Neuronal stem cell (in vitro differentiated cells): ENCODE data around the gene VILL.

Experiments used
- DNase-seq: peaks from one replicate; pipeline ENCODE4 v3.0.0-alpha.2; 2013; ENCODE audit warnings: low spot score
- H2AFZ ChIP-seq: one replicate; pipeline ENCODE4 v1.6.1; 2013; ENCODE audit warnings: mild to moderate bottlenecking, low read length, inconsistent platforms
- H2AK5ac ChIP-seq: 2 replicates; pipeline ENCODE4 v1.6.1; 2013; ENCODE audit warnings: low read depth, mild to moderate bottlenecking, inconsistent platforms, low read length, moderate library complexity, mixed read lengths
- H2BK120ac ChIP-seq: 2 replicates; pipeline ENCODE4 v1.6.1; 2013; ENCODE audit warnings: low read depth, mild to moderate bottlenecking, inconsistent platforms, low read length, moderate library complexity, mixed read lengths
- H2BK12ac ChIP-seq: one replicate; pipeline ENCODE4 v1.6.1; 2013; ENCODE audit warnings: low read length, inconsistent platforms
- H2BK15ac ChIP-seq: 2 replicates; pipeline ENCODE4 v1.6.1; 2013; ENCODE audit warnings: mild to moderate bottlenecking, low read length, inconsistent platforms, mixed read lengths
- H2BK5ac ChIP-seq: one replicate; pipeline ENCODE4 v1.6.1; 2013; ENCODE audit warnings: inconsistent platforms, mild to moderate bottlenecking, low read length, moderate library complexity
- H3K14ac ChIP-seq: one replicate; pipeline ENCODE4 v1.6.1; 2013; ENCODE audit warnings: low read length, inconsistent platforms
- H3K18ac ChIP-seq: 2 replicates; pipeline ENCODE4 v1.6.1; 2013; ENCODE audit warnings: low read length, inconsistent platforms
- H3K23ac ChIP-seq: 2 replicates; pipeline ENCODE4 v1.6.1; 2013; ENCODE audit warnings: low read depth, mild to moderate bottlenecking, mixed read lengths, low read length, inconsistent platforms; ENCODE audit not compliant: poor library complexity
- H3K27ac ChIP-seq: replicated peaks from 3 replicates; pipeline ENCODE4 v1.5.1; 2013; ENCODE audit warnings: low read length, inconsistent platforms
- H3K27me3 ChIP-seq, 3 experiments: 2 replicates each; pipeline ENCODE4 v1.6.1; 2013; ENCODE audit warnings: low read length in 3 of 3, mild to moderate bottlenecking in 2 of 3, inconsistent platforms in 1 of 3, low read depth in 1 of 3, mixed read lengths in 1 of 3, moderate library complexity in 1 of 3; ENCODE audit not compliant: control insufficient read depth in 3 of 3, insufficient read depth in 3 of 3
- H3K36me3 ChIP-seq, 2 donors: replicated peaks in 1 of 2; 2 replicates each; pipeline ENCODE4 v1.6.1; 2013; ENCODE audit warnings: low read length in 2 of 2; ENCODE audit not compliant: control insufficient read depth in 2 of 2, insufficient read depth in 2 of 2
- H3K4ac ChIP-seq: 2 replicates; pipeline ENCODE4 v1.6.1; 2013; ENCODE audit warnings: inconsistent platforms, mild to moderate bottlenecking, low read length, moderate library complexity
- H3K4me1 ChIP-seq, 2 donors: 1 replicate in 1 of 2; 2 replicates in 1 of 2; pipeline ENCODE4 v1.6.1; 2013; ENCODE audit warnings: low read length in 2 of 2, low read depth in 1 of 2; ENCODE audit not compliant: control insufficient read depth in 2 of 2, insufficient read depth in 1 of 2
- H3K4me2 ChIP-seq: one replicate; pipeline ENCODE4 v1.6.1; 2013; ENCODE audit warnings: mild to moderate bottlenecking, low read length, inconsistent platforms; ENCODE audit not compliant: insufficient read depth, poor library complexity, severe bottlenecking
- H3K4me3 ChIP-seq, 2 donors: 2 replicates each; pipeline ENCODE4 v1.5.1; 2013; ENCODE audit warnings: low read length in 2 of 2, mild to moderate bottlenecking in 2 of 2, inconsistent platforms in 1 of 2, moderate library complexity in 1 of 2
- H3K79me1 ChIP-seq: one replicate; pipeline ENCODE4 v1.6.1; 2013; ENCODE audit warnings: low read depth, mild to moderate bottlenecking, inconsistent platforms, low read length, moderate library complexity
- H3K9ac ChIP-seq: one replicate; pipeline ENCODE4 v1.6.1; 2013; ENCODE audit warnings: mild to moderate bottlenecking, low read depth, low read length, inconsistent platforms; ENCODE audit not compliant: poor library complexity
- H3K9me3 ChIP-seq, 2 donors: replicated peaks in 1 of 2; 2 replicates each; pipeline versions ENCODE3 to v1.6.1; 2013; ENCODE audit warnings: low read length in 2 of 2, mild to moderate bottlenecking in 2 of 2, inconsistent platforms in 1 of 2, low read depth in 1 of 2, mixed read lengths in 1 of 2, moderate library complexity in 1 of 2; ENCODE audit not compliant: control insufficient read depth in 2 of 2, insufficient read depth in 1 of 2
- H4K8ac ChIP-seq: one replicate; pipeline ENCODE4 v1.6.1; 2013; ENCODE audit warnings: low read depth, mild to moderate bottlenecking, inconsistent platforms, low read length, moderate library complexity
- H4K91ac ChIP-seq: one replicate; pipeline ENCODE4 v1.6.1; 2013; ENCODE audit warnings: low read length, low read depth, mild to moderate bottlenecking, inconsistent platforms; ENCODE audit not compliant: poor library complexity
- WGBS, 2 donors: extraction: QIAGEN DNeasy Blood & Tissue Kit; methylation state at CpG; one replicate each; pipeline ENCODE4 v1.1.7; 2013; ENCODE audit warnings: missing lambda C conversion rate in 2 of 2, mixed read lengths in 1 of 2; ENCODE audit not compliant: insufficient read length in 2 of 2, insufficient replicate concordance in 1 of 2; ENCODE audit errors: extremely low coverage in 2 of 2; 5-methylcytosine and 5-hydroxymethylcytosine counted together

Gene VILL

DNA sequence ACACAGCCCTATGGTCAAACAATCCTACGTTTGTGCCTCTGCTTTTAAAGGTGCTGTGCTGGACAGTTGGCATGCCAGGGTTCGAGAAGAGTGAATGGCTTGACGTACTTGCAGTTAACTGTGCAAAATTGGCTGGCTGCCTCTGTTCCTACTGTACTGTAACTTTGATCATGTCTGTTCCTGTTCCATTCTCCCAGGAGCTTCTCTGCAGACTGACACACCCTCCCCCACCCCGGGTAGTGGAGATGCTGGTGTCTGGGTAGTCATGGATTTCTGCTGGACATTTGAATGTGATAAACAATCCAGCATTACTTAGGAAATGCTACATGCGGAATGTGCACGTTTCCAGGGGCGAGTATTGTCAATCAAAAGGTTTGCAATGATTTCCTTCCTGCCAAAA is 6.5 kb upstream of the VILL start:
- no peak overlapping the region for H2BK5ac ChIP-seq
- H2BK12ac ChIP-seq: no peak overlapping the region
- WGBS, 2 donors: no CpG with 5 or more reads among the region's 7 CpGs
- H4K8ac ChIP-seq: no peak overlapping the region
- no peak overlapping the region for H3K4me3 ChIP-seq
- peaks cover 5 to 37% of the 10 kb centered on the region in 2 donors for H3K36me3 ChIP-seq
- DNase-seq: no peak
- H3K23ac ChIP-seq: no peak overlapping the region
- H2AFZ ChIP-seq: no peak overlapping the region
- no peaks in the 10 kb centered on the region for H3K9me3 ChIP-seq
- no peak overlapping the region for H3K4me2 ChIP-seq
- no peak overlapping the region for H3K27ac ChIP-seq
- peaks cover 0 to 2% (median 0%) of the 10 kb centered on the region in 3 experiments for H3K27me3 ChIP-seq
- H3K18ac ChIP-seq: no peak overlapping the region
- H2BK15ac ChIP-seq: no peak overlapping the region
- H2AK5ac ChIP-seq: no peak overlapping the region
- no peaks in the 10 kb centered on the region for H3K79me1 ChIP-seq
- no peak overlapping the region for H2BK120ac ChIP-seq
- no peak overlapping the region for H4K91ac ChIP-seq
- H3K14ac ChIP-seq: no peak overlapping the region
- H3K9ac ChIP-seq: no peak overlapping the region
- no peaks in the 10 kb centered on the region for H3K4me1 ChIP-seq
- no peak overlapping the region for H3K4ac ChIP-seq

DNA sequence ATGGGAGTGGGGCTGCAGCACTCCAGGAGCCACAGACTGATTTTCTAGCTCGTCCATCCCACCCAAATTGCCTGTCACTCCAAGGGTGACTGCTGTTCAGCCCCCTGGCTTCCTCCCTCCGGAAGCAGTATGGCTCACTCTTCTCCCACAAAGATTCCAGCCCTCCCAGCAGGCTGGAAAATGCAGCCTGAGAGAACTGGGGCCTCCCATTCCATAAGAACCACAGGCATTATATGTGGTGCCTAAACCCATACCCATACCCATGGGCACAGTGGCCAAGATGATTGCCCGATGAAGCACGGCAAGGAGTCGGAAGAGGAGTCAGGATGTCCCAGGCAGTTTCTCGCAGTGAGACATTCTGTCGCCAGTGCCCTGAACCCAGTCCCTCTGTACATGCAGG is 6.0 kb upstream of the VILL start:
- Histone ChIP-seq H3K4me2 (no peak overlapping the region), H3K23ac (no peak overlapping the region), H2BK120ac (no peak overlapping the region), H2BK15ac (no peak overlapping the region), H2BK12ac (no peak overlapping the region), H4K8ac (no peak overlapping the region), H3K4me3 (no peak overlapping the region), H3K27ac (no peak overlapping the region), H3K9me3 (no peaks in the 10 kb centered on the region), H3K27me3 (peaks cover 0 to 7% (median 0%) of the 10 kb centered on the region in 3 experiments), H3K14ac (no peak overlapping the region), H3K4me1 (no peaks in the 10 kb centered on the region), H2BK5ac (no peak overlapping the region), H3K79me1 (no peaks in the 10 kb centered on the region), H4K91ac (no peak overlapping the region), H3K9ac (no peak overlapping the region), H2AFZ (no peak overlapping the region), H3K18ac (no peak overlapping the region), H3K36me3 (peaks cover 5 to 37% of the 10 kb centered on the region in 2 donors), H2AK5ac (no peak overlapping the region), H3K4ac (no peak overlapping the region)
- no peak for DNase-seq
- WGBS, 2 donors: no CpG with 5 or more reads among the region's 7 CpGs

DNA sequence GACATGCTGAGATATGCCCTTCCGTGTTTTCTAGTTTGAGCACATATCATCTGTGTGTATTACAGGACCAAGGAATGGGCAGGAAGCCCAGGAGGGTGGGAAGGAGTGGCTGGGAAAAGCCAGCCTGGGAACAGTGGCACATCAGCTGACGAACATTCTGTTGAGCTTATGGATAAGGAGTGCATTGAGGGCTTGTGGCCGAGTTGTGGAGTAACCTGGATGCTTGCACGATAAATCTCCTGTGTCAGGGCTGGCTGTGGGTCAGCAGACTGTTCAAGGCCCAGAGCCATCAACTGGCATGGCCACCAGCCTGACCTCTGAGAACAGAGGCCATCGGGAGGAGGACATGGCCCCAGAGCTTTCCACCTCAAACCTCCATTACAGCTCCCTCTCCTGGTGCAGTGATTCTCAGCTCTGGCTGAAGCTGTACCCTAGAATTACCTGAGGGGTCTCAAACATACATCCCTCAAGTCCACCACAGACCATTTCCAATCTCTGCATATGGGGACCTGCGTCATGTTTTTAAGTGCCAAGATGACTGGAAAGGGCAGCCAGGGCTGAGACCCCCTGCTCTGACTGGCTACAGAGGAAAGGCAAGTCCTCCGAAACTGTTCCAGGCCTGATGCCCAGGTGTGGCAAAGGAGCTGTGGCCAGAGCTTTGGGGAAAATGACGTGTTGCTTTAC is 4.8 kb upstream of the VILL start:
- Histone ChIP-seq H2BK12ac (no peak overlapping the region), H2AFZ (no peak overlapping the region), H3K23ac (no peak overlapping the region), H3K4me2 (no peak overlapping the region), H2AK5ac (no peak overlapping the region), H3K4ac (no peak overlapping the region), H4K91ac (no peak overlapping the region), H3K9me3 (no peaks in the 10 kb centered on the region), H4K8ac (peak overlapping the region; percentile 77), H3K9ac (no peak overlapping the region), H3K4me3 (no peak overlapping the region), H2BK15ac (no peak overlapping the region), H3K14ac (no peak overlapping the region), H3K36me3 (peaks cover 2 to 29% of the 10 kb centered on the region in 2 donors), H3K18ac (no peak overlapping the region), H3K27me3 (peaks cover 0 to 19% (median 0%) of the 10 kb centered on the region in 3 experiments), H2BK120ac (no peak overlapping the region), H3K27ac (no peak overlapping the region), H3K4me1 (no peaks in the 10 kb centered on the region), H3K79me1 (no peaks in the 10 kb centered on the region), H2BK5ac (no peak overlapping the region)
- no CpG with 5 or more reads among the region's 8 CpGs for WGBS, 2 donors
- DNase-seq: no peak

DNA sequence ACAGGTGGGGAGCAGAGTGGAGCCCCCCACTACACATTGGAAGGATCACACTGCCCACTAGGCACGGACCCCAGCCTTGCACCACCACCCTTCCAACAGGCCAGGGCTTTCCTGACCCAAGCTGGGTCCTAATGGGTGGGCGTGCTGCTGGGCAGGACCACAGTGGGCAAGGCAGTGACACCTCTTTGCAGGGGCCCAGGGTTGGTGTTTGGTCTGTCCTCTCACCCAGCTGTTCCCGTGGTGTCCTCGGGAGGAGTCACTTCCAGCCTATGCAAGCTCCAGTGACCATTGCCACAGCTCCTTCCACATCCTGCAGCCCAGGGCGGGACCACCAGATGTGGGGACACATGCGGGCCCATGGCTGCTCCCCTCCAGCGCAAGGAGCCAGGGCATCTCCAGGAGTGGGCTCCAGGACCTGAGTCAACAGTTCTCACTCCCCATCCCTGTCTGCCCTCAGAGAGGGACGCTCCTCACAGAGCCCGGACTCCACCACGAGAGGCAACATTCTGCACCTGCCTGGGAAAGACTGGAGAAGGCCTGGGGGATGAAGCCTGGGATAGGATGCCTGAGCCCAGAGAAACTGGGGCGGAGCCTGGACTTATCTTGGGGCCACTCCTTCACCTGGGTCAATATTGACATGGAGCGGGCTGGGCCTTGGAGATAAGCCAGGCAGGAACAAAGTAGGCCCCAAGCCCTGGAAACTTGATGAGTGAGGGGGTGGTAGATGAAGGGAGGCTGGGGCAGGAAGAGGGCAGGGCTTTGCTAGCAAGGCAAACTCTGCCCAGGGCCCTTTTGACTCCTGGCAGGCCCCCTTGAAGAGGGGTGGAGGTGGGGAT is 3.9 kb upstream of the VILL start:
- Histone ChIP-seq H3K4me3 (no peak overlapping the region), H3K27me3 (peaks cover 0 to 27% (median 0%) of the 10 kb centered on the region in 3 experiments), H2AFZ (no peak overlapping the region), H3K18ac (peak overlapping the region; percentile 72), H3K4me1 (no peaks in the 10 kb centered on the region), H3K9ac (peak overlapping the region; percentile 13), H3K14ac (peak overlapping the region; percentile 64), H4K8ac (no peak overlapping the region), H2BK5ac (no peak overlapping the region), H3K9me3 (no peaks in the 10 kb centered on the region), H2BK12ac (no peak overlapping the region), H3K36me3 (peaks cover 1 to 24% of the 10 kb centered on the region in 2 donors), H3K4me2 (no peak overlapping the region), H3K27ac (no peak overlapping the region), H4K91ac (no peak overlapping the region), H2BK15ac (no peak overlapping the region), H3K23ac (peak overlapping the region; percentile 85), H2AK5ac (peak overlapping the region; percentile 85), H3K4ac (no peak overlapping the region), H3K79me1 (no peaks in the 10 kb centered on the region), H2BK120ac (peak overlapping the region; percentile 20)
- WGBS, 2 donors: no CpG with 5 or more reads among the region's 12 CpGs
- no peak for DNase-seq
